HG03175 (cell line): ENCODE measurements around the gene HIP1R.
"Not testable (repeated sequence)": the region's sequence is repeated elsewhere in the genome, so short reads cannot be mapped to it uniquely, and the experiment has no call there.

Experiments
- ATAC-seq: cut with Tn5 transposase; IDR thresholded peaks from one replicate; pipeline ENCODE4 v1.9.1; 2021; ENCODE audit warnings: mild to moderate bottlenecking, moderate library complexity; ENCODE audit not compliant: unreplicated experiment

HIP1R gene

GRCh38 chr12:122889761-122890520 lies 54.7 kb downstream of the HIP1R start:
- ATAC-seq: no peak

- ATAC-seq: no peak
Measured at GRCh38 chr12:122891661-122892525, 56.6 kb downstream of the HIP1R start.

- ATAC-seq: not testable (repeated sequence)
Measured at GRCh38 chr12:122892724-122893123, 57.5 kb downstream of the HIP1R start.

- no peak for ATAC-seq
Measured at GRCh38 chr12:122893208-122894153, 58.2 kb downstream of the HIP1R start.

GRCh38 chr12:122894193-122895121 lies 59.2 kb downstream of the HIP1R start:
- ATAC-seq: no peak

- ATAC-seq: no peak
Measured at GRCh38 chr12:122895320-122895703, 60.1 kb downstream of the HIP1R start.

- ATAC-seq: no peak
Measured at GRCh38 chr12:122895704-122896636, 60.7 kb downstream of the HIP1R start, which contains the start of gene VPS37B. Gene VPS37B, minus strand, starts transcription at chr12:122896124. Its CDS starts 62 bp downstream, at chr12:122896062.

- ATAC-seq: no peak
Measured at GRCh38 chr12:122896662-122897061, 61.4 kb downstream of the HIP1R start.

- ATAC-seq: no peak
Measured at GRCh38 chr12:122899887-122900286, 64.6 kb downstream of the HIP1R start.

- ATAC-seq: no peak
Measured at GRCh38 chr12:122902854-122903692, 67.8 kb downstream of the HIP1R start.

- ATAC-seq: no peak
Measured at GRCh38 chr12:122903693-122904034, 68.4 kb downstream of the HIP1R start.

GRCh38 chr12:122905258-122905657 lies 70.0 kb downstream of the HIP1R start:
- not testable (repeated sequence) for ATAC-seq

- ATAC-seq: no peak
Measured at GRCh38 chr12:122908915-122909314, 73.7 kb downstream of the HIP1R start.

GRCh38 chr12:122909442-122910288 lies 74.4 kb downstream of the HIP1R start:
- no peak for ATAC-seq
